Measurements from ENCODE around the gene PRDM16. TPM values are rescaled to one million over a fixed set of nuclear protein-coding genes. Genes with fewer than 3 reads are reported as not detected.

Gene PRDM16
- total and polyA plus RNA-seq, 2 experiments from 2014 or later = 0.14 to 0.16 TPM

GRCh38 chr1:3133686-3134085 lies 64.7 kb downstream of the PRDM16 start:
- ATAC-seq = no peak
- Histone ChIP-seq H2AFZ (no peak overlapping the region), H3K27ac (ENCODE audit: low read depth) (no peak overlapping the region), H3K27me3 (ENCODE audit: insufficient read depth) (no peaks in the 10 kb centered on the region), H3K79me2 (replicated peaks; ENCODE audit: insufficient read depth) (no peaks in the 10 kb centered on the region), H3F3A (replicated peaks; ENCODE audit: low read depth) (no peaks in the 10 kb centered on the region), H3K4me3 (no peak overlapping the region), H4K20me1 (replicated peaks; ENCODE audit: insufficient read depth) (no peaks in the 10 kb centered on the region), H3K9me2 (ENCODE audit: insufficient read depth) (no peaks in the 10 kb centered on the region), H3K36me3 (ENCODE audit: insufficient read depth) (no peaks in the 10 kb centered on the region), H3K4me2 (no peak overlapping the region), H3K4me1 (ENCODE audit: insufficient read depth) (no peaks in the 10 kb centered on the region)
- peaks cover 11% of the 10 kb centered on the region for H3K27me3 Mint-ChIP-seq (ENCODE audit: insufficient read depth, low read depth, poor library complexity)
- H3K27ac Mint-ChIP-seq = no peak overlapping the region
- no peaks in the 10 kb centered on the region for H3K36me3 Mint-ChIP-seq (ENCODE audit: low read depth)
- peaks cover 4% of the 10 kb centered on the region; the same call in 1 of the 3 replicates for H3K9me3 Mint-ChIP-seq
- TF ChIP-seq ETS1 (IDR thresholded peaks at IDR 0.05) (no peak), NANOG (IDR thresholded peaks at IDR 0.05; ENCODE audit: borderline replicate concordance) (no peak), ZNF462 (CRISPR knock-in tag; IDR thresholded peaks at IDR 0.05) (no peak), POLR2AphosphoS5 (IDR thresholded peaks at IDR 0.05; ENCODE audit: low read depth) (no peak), EZH2 (IDR thresholded peaks at IDR 0.05; ENCODE audit: low read depth, unreplicated experiment) (no peak), ZNF114 (CRISPR knock-in tag; IDR thresholded peaks at IDR 0.05) (no peak), ZNF331 (CRISPR knock-in tag; IDR thresholded peaks at IDR 0.05; ENCODE audit: low read depth) (no peak), CREB1 (CRISPR knock-in tag; IDR thresholded peaks at IDR 0.05; ENCODE audit: low read depth) (no peak), EZH2phosphoT487 (IDR thresholded peaks at IDR 0.05; ENCODE audit: unreplicated experiment) (no peak), STAT1 (IDR thresholded peaks at IDR 0.05; ENCODE audit: unreplicated experiment) (no peak), CTCF (conservative IDR thresholded peaks at IDR 0.05; ENCODE audit: low read depth in 2 of 2) (no peak), REST (IDR thresholded peaks at IDR 0.05; ENCODE audit: unreplicated experiment) (no peak), JUNB (IDR thresholded peaks at IDR 0.05; ENCODE audit: unreplicated experiment) (no peak)
- DNase-seq (ENCODE audit: low spot score) = no peak
- H3K4me1 Mint-ChIP-seq = no peaks in the 10 kb centered on the region; the same call in 2 of the 3 replicates
- no peak overlapping the region for H3K4me3 Mint-ChIP-seq

All from GM23338 (cell line).